Measurements from ENCODE around the gene SCN3B. TPM values are rescaled to one million over a fixed set of nuclear protein-coding genes. Genes with fewer than 3 reads are reported as not detected.

SCN3B gene
- total and polyA plus RNA-seq, 2 donors (not counting 1 experiment from before 2014, with no cell fraction given) = under 0.01 to 0.03 TPM

DNA sequence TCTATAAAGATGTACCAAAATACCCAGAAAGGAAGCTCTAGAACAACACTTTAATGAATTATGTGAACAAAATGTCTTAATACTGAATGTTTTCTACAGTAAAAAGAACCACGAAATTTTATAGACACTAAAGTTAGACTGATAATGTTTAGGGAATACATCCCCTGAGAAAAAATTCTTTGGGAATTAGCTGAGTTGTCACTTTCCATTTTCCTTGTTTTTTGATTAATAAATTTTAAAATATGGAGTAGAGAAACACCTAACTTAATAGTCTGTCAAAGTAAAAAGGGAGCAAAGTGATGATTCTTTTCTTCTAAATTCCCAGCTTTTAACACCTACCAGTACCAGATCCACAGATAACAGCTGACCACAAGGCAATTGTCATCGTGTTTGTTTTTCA lies 23.1 kb upstream of the SCN3B start:
- H3K27me3 ChIP-seq (ENCODE audit: control insufficient read depth, insufficient read depth, low read length) = peaks cover 2% of the 10 kb centered on the region
- no peak overlapping the region for H3K4me3 ChIP-seq (replicated peaks in 1 of 4; ENCODE audit: control extremely low read depth in 1 of 4, insufficient read depth in 1 of 4, low read depth in 3 of 4, low read length in 4 of 4)
- no peaks in the 10 kb centered on the region for H3K79me2 ChIP-seq (ENCODE audit: control insufficient read depth, insufficient read depth, low read length)

DNA sequence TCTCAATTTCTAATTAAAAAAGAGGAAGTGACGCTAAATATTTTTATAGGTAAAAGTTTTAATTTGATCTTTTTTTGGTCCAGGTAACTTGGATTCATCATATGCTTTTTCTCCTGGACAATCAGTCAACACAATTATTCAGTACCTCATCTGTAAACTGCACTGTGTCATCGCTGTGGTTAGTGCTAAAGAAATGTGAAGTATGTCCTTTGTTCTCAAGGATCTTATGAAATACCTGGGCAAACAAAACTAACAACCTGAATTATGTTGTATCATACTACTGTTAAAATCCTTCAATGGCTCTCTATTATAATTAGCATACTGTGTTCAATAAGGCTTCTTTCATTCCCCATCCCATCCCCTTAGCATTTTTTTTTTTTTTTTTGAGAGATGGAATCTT lies 19.9 kb upstream of the SCN3B start:
- H3K9me3 ChIP-seq (ENCODE audit: control insufficient read depth, insufficient read depth, low read depth, low read length) = no peaks in the 10 kb centered on the region
- TF ChIP-seq EZH2 (IDR thresholded peaks at IDR 0.05; ENCODE audit: low read length, missing control alignments) (no peak), CTCF (conservative IDR thresholded peaks at IDR 0.05 in 1 of 2, IDR thresholded peaks at IDR 0.05 in 1 of 2; ENCODE audit: low read depth in 1 of 2, low read length in 2 of 2) (no peak)
- peaks cover 2% of the 10 kb centered on the region for H3K27me3 ChIP-seq (ENCODE audit: control insufficient read depth, insufficient read depth, low read length)
- H2AFZ ChIP-seq (ENCODE audit: low read length) = no peak overlapping the region
- H3K4me1 ChIP-seq (ENCODE audit: control insufficient read depth, extremely low read depth, insufficient read depth, low read length) = no peaks in the 10 kb centered on the region
- H4K20me1 ChIP-seq (ENCODE audit: control insufficient read depth, extremely low read depth, insufficient read depth, low read length) = no peaks in the 10 kb centered on the region
- no peak for DNase-seq (ENCODE audit: low read depth in 2 of 2)
- no peaks in the 10 kb centered on the region for H3K36me3 ChIP-seq (ENCODE audit: control insufficient read depth, insufficient read depth, low read length)
- H3K4me2 ChIP-seq (ENCODE audit: extremely low read depth, insufficient read depth, low read length) = no peak overlapping the region
- H3K4me3 ChIP-seq (replicated peaks in 1 of 4; ENCODE audit: control extremely low read depth in 1 of 4, insufficient read depth in 1 of 4, low read depth in 3 of 4, low read length in 4 of 4) = no peak overlapping the region
- H3K27ac ChIP-seq (ENCODE audit: insufficient read depth, low read length) = no peak overlapping the region
- H3K79me2 ChIP-seq (ENCODE audit: control insufficient read depth, insufficient read depth, low read length) = no peaks in the 10 kb centered on the region
- no peak overlapping the region for H3K9ac ChIP-seq (ENCODE audit: insufficient read depth, low read length)

More for the DNA sequence above, 23.1 kb upstream of the SCN3B start:
- Histone ChIP-seq H3K9me3 (ENCODE audit: control insufficient read depth, insufficient read depth, low read depth, low read length) (no peaks in the 10 kb centered on the region), H3K27ac (ENCODE audit: insufficient read depth, low read length) (no peak overlapping the region), H3K36me3 (ENCODE audit: control insufficient read depth, insufficient read depth, low read length) (no peaks in the 10 kb centered on the region), H3K9ac (ENCODE audit: insufficient read depth, low read length) (no peak overlapping the region), H2AFZ (ENCODE audit: low read length) (no peak overlapping the region), H3K4me1 (ENCODE audit: control insufficient read depth, extremely low read depth, insufficient read depth, low read length) (no peaks in the 10 kb centered on the region), H3K4me2 (ENCODE audit: extremely low read depth, insufficient read depth, low read length) (no peak overlapping the region), H4K20me1 (ENCODE audit: control insufficient read depth, extremely low read depth, insufficient read depth, low read length) (no peaks in the 10 kb centered on the region)
- DNase-seq (ENCODE audit: low read depth in 2 of 2) = no peak
- no peak for TF ChIP-seq EZH2 (IDR thresholded peaks at IDR 0.05; ENCODE audit: low read length, missing control alignments)
- TF ChIP-seq CTCF (conservative IDR thresholded peaks at IDR 0.05 in 1 of 2, IDR thresholded peaks at IDR 0.05 in 1 of 2; ENCODE audit: low read depth in 1 of 2, low read length in 2 of 2) = no peak

DNA sequence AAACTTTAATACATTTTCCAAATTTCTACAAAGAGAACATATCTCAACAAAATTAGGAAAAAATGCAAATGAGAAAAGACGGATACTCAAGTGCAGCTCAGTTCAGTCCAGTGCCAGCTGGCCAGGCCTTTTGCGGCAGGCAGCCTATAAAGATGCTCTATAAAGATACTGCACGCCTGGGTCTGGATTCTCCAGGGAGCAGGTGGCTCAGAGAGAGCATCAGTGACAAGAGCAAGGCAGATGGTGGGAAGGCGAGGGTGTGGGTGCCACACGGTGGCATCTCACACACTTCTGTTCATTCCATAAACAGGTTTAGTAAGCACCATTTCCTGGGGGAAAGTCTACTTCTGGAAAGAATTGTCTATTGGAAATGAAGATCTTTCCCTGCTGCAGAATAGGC lies 18.1 kb upstream of the SCN3B start:
- H3K27me3 ChIP-seq (ENCODE audit: control insufficient read depth, insufficient read depth, low read length) = no peaks in the 10 kb centered on the region
- H2AFZ ChIP-seq (ENCODE audit: low read length) = no peak overlapping the region

More for the DNA sequence above, 18.1 kb upstream of the SCN3B start:
- no peaks in the 10 kb centered on the region for H3K36me3 ChIP-seq (ENCODE audit: control insufficient read depth, insufficient read depth, low read length)
- H3K4me2 ChIP-seq (ENCODE audit: extremely low read depth, insufficient read depth, low read length) = no peak overlapping the region
- DNase-seq (ENCODE audit: low read depth in 2 of 2) = no peak
- H4K20me1 ChIP-seq (ENCODE audit: control insufficient read depth, extremely low read depth, insufficient read depth, low read length) = no peaks in the 10 kb centered on the region
- no peak overlapping the region for H3K27ac ChIP-seq (ENCODE audit: insufficient read depth, low read length)
- H3K4me3 ChIP-seq (replicated peaks in 1 of 4; ENCODE audit: control extremely low read depth in 1 of 4, insufficient read depth in 1 of 4, low read depth in 3 of 4, low read length in 4 of 4) = no peak overlapping the region
- H3K9me3 ChIP-seq (ENCODE audit: control insufficient read depth, insufficient read depth, low read depth, low read length) = no peaks in the 10 kb centered on the region
- no peaks in the 10 kb centered on the region for H3K79me2 ChIP-seq (ENCODE audit: control insufficient read depth, insufficient read depth, low read length)
- H3K9ac ChIP-seq (ENCODE audit: insufficient read depth, low read length) = no peak overlapping the region
- no peaks in the 10 kb centered on the region for H3K4me1 ChIP-seq (ENCODE audit: control insufficient read depth, extremely low read depth, insufficient read depth, low read length)
- no peak for TF ChIP-seq CTCF (conservative IDR thresholded peaks at IDR 0.05 in 1 of 2, IDR thresholded peaks at IDR 0.05 in 1 of 2; ENCODE audit: low read depth in 1 of 2, low read length in 2 of 2)
- no peak for TF ChIP-seq EZH2 (IDR thresholded peaks at IDR 0.05; ENCODE audit: low read length, missing control alignments)
